SW 1271 (cell line): ENCODE data around the gene SPINK6.

Source experiments
- DNase-seq, 2 experiments: peaks; one replicate each; lab custom pipeline; 2025; lab: John Stamatoyannopoulos, UW

The SPINK6 gene

GRCh38 chr5:148224117-148224742 lies 21.4 kb downstream of the SPINK6 start:
- no peak for DNase-seq

GRCh38 chr5:148228392-148228984 lies 25.6 kb downstream of the SPINK6 start:
- DNase-seq: no peak

DNA sequence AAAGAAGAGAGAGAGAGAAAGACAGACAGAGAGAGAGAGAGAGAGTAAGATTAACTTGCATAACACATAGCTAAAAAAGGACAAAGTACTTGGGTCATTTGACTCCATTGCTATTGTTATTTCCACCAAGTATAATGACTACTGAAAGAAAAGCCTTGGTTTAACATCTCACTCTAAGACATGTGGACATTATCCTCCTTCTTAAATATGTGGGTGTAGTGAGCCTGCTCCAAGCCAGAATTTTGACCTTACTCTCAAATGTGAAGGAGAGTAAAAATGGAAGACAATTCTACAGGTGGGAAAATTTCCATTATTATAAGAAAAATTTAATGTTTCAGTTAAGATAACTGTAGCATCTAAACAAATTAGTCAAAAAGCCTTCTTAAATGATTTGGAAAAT lies 27.0 kb downstream of the SPINK6 start:
- no peak for DNase-seq

DNA sequence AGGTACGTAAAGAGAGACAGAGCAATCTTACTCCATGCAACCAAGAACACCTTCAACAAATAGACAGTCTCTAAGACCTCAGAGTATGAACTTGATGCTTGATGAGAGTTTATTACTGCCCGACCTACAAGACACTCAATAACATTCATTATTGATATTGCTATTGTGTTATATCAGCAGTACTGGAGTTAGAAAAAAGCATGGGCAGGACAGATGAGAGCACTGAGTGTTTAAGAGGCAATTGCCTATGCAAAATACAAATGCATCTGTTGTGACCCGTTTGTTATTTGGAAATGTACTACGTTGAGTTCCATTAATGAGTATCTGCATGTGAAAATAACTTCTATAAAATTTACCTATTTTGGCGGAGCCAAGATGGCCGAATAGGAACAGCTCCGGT lies 27.4 kb downstream of the SPINK6 start:
- DNase-seq: no peak

- no peak for DNase-seq
These were observed 35.1 kb downstream of the SPINK6 start for GRCh38 chr5:148237785-148238417.

DNA sequence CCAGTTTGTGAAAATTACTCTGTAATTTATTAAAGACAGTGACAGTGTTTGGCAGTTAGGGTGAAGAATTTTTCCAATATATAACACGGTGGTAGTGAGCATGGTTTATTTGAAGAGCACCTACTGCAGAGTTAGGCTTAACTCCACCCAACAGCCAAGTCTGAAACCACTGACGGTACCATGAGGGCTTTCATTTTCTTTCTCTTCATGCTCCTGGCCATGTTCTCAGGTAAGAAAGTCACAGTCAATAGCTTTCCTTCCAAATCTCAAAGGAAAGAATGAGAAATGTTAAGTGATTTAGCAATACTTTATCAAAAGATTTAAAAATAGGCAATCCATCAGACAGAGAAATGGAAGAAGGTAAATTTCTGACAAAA lies 35.6 kb downstream of the SPINK6 start, which contains the start of gene MARCOL:
TSS of gene MARCOL (plus strand) at position 108 of the 377 bp plus-strand sequence. CDS start at position 181, 73 bp downstream.
- no peak for DNase-seq

- DNase-seq: no peak
These were observed 46.1 kb downstream of the SPINK6 start for GRCh38 chr5:148248894-148249293.

- no peak for DNase-seq
These were observed 52.6 kb downstream of the SPINK6 start for GRCh38 chr5:148255456-148255855.

- DNase-seq: no peak
These were observed 56.4 kb downstream of the SPINK6 start for GRCh38 chr5:148259288-148259687.

DNA sequence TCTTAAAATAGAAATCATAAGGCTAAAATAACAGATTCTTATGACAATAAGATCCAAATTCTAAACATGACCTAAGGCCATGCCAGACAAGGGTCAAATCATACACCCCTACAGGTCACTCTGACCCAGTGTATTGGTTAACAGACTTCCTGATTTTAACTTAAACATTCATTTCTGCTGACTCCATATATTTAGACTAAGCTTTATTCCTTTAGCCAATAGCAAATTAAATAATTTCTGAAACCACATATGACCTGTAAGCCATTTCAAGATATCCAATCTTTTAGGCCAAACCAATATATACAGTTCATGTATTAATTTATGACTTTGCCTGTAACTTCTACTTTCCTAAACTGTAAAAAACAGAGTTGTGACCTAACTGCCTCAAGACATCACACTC lies 58.4 kb downstream of the SPINK6 start:
- no peak for DNase-seq
